Amygdala (tissue), 56 donors: ENCODE results near the gene DHX58.

Experiments
- DNase-seq, 56 donors: peaks; one replicate each; lab custom pipeline; 2025; lab: John Stamatoyannopoulos, UW

DHX58 gene

DNA sequence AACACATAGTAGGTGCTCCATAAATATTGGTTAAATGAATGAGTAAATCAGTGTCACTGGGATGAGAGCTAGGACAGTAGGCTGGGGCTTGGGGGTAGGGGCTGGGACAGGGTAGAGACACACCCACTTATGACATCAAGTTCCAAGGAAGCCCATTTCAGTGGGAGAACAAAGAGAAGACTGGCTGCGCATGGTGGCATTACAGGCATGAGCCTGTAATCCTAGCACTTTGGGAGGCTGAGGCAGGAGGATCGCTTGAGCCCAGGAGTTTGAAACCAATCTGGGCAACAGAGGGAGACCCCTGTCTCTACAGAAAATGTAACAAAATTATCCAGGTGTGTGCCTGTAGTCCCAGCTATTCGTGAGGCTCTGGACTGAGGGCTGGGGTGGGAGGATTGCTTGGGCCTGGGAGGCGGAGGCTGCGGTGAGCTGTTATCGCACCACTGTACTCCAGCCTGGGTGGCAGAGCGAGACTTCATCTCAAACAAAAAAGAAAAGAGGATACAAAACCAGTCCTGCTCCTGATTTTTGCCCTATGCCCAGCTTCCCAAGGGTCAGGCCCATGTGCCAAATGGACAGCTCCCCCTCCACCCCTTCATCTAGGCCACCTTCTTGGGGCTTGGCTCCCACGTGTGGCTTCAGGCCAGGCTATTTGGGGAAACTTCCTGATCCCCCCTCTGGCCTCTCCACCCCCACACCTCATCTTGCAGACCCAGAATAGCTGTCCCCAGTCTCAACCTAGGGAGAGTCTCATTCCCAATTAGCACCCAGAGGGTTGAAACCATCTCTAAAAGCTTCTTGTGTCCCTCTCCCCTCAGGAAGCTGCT lies 21.3 kb downstream of the DHX58 start:
- DNase-seq = no peak

GRCh38 chr17:42088736-42089135 lies 23.8 kb downstream of the DHX58 start:
- no peak for DNase-seq

DNA sequence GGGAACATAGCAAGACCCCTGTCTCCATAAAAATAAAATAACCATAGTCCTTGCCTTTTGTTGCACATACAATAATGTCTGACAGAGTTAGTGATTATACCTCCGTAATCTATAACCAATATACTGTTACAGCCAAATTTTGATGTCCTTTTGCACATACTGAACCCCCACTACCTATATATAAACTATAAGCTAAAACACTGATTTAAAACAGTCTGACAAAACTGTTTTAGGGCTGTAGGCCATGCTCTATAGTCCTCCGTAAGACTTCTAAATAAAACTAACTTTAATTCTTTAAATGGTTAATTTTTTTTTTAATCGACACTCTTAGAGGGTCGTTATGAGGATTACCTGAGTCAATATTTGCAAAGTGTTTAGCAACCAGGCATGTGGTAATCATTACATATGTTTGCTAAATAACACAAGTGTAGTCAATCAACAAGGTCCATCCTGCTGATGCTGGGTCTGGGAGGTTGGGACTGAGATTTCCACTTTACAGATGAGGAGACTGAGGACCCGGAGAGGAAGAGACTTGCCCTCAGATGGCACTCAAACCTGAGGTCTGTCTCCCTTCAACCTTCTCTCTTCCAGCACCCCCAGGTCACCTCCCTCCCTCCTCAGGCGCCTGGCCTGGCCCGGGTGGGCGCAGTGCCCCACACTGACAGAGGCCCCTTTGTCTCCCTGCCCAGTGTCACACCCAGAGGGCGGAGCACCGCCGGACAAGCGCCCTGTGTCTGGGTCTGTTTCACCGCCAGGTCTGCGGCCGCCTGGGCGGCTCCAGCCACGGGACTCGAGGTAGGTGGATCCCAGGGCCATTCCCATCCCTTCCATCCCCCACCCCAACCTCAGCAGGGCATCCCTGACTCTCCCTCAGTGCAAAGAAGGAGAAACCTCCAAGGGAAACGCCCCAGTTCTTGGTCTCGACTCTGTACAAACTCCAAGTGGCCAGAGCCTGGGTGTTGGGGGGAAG lies 24.5 kb downstream of the DHX58 start:
- peak in 31 of 56 donors; percentile 2 to 65 (median 32) for DNase-seq

DNA sequence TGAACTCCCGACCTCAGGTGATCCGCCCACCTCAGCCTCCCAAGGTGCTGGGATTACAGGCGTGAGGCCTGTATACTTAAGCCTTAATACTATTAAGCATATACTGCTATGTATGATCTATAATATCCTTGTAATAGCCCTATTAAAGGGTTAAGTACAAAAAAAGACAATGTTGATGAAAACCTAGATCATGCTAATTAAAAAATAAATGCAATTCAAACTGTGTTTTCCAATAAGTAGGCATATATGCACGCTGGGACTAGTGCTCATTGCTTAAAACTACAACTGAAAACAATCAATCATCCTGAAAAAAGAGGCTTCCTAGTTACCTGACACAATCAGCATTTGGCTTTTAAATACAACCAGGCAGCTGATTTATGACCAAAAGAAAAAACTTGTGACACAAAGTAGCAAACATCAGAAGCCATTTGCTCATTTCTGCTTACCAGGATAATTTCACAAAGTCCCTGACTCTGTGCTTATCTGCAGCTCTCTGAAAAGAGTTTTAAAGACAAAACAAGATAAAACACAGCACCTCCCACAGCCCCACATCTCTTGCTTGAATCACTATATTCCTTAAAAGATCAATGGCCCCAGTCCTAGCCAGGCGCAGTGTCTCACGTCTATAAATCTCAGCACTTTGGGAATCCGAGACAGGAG lies 25.3 kb downstream of the DHX58 start:
- no peak for DNase-seq

GRCh38 chr17:42081516-42082129 lies 30.9 kb downstream of the DHX58 start:
- no peak for DNase-seq

DNA sequence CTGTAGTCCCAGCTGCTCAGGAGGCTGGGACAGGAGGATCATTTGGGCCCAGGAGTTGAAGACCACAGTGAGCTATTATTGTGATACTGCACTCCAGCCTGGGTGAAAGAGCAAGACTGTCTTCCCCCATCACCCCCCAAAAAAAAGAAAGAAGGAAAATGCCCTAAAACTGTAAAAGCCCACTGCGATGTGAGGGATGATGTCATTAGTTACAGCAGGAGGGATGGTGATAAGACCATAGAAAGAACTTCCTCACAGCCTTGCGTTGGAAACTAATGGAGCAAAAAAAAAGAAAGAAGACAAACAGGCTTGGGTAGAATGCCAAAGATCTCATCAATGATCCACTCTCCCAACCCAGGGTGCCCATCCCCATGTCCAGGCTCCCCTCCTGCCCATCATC lies 33.0 kb downstream of the DHX58 start:
- DNase-seq = no peak

DNA sequence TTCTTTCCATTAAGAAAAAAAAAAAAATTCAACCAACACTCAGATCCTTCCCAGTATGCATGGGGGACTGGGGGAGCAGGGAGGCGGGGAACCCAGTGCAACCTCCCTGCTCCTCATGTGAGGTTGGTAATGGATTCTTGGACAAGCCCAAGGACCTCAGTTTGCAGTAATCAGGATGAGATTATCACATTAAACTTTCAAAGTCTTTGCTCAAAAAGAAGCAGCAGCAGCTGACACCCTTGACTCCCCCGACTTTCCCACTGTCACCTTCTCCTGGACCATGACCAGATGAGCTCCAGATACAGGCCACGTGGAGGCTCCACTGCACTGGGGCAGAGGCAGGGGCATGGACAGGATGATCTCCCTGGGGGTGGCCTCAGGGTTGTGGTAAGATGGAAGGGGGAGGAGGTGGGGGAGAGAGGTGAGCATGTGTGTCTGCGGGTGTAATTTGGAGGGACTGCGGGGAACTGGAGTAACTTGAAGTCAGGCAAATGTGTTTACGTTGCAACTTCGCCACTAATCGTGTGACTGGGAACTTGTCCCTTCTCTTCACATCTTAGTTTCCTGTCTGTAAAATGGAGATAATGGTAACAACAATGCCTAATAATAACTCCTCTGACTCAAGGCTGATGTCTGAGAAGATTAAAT lies 34.0 kb downstream of the DHX58 start:
- DNase-seq = no peak

- DNase-seq = no peak
These were observed 34.8 kb downstream of the DHX58 start for GRCh38 chr17:42077755-42078154.

GRCh38 chr17:42076797-42077559 lies 35.5 kb downstream of the DHX58 start:
- DNase-seq = no peak

DNA sequence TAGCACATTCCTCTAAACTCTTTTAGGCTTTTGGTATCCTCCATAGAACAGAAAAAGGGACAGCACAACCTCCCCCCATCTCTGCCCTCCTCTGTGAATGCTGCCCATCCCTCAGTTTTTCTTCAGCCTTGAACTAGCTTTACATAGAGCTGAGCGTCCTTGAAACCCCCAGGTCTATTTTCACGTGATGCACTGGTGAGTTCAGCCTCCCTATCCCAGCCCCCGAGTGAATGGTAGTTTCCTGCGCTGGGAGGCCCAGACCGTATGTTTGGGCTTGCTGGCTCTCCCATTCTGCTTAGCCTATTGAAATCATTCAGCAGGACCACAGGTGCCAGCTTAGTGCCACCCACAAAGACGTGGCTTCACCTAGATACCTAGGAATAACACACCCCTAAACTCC lies 36.7 kb downstream of the DHX58 start:
- no peak for DNase-seq

DNA sequence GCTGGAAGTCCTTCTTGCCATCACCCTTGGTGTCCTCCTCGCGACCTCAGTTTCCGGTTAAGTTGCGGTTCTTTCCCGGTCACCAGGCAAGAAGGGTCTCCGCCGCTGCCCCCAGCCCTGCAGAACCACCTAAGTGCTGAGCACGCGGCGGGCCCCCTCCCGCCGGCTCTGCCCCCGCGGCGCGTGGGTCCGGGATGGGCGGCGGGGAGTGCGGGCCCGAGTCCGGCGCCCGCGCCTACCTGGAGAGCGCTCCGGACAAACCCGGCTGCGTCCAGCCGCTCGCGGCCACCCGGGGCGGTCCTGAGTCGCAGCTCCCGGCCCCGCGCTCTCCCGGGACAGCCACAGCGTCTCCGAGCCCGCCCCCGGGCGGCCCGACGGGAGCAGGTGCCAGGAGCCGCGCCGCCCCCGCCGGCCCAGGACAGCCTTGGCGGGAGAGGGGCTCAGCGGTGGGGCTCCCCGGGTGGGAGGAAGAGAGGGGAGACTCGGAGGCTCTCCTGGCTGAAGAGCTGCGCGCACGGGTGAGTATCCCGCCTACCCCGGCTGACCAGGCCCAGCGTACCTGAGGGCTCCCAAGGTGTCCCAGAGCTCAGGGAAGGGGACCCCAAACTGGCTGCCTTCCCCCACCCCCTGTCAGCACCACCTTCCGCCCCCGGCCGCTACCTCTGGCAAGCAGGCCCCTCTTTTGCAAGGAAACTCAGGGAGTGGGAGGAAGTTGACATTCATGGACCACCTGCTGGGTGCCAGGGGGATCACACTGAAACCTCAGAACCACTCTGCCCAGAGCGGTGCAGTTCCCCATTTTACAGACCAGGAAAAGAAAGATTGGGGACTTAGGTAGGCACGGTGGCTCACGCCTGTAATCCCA lies 40.0 kb downstream of the DHX58 start:
- no peak for DNase-seq

- no peak for DNase-seq
These were observed 40.7 kb downstream of the DHX58 start for GRCh38 chr17:42071810-42072209.

- DNase-seq = no peak
These were observed 43.5 kb downstream of the DHX58 start for GRCh38 chr17:42068979-42069378.

- peak in 40 of 56 donors; percentile 1 to 71 (median 14) for DNase-seq
These were observed 45.0 kb downstream of the DHX58 start for GRCh38 chr17:42067371-42068091.

DNA sequence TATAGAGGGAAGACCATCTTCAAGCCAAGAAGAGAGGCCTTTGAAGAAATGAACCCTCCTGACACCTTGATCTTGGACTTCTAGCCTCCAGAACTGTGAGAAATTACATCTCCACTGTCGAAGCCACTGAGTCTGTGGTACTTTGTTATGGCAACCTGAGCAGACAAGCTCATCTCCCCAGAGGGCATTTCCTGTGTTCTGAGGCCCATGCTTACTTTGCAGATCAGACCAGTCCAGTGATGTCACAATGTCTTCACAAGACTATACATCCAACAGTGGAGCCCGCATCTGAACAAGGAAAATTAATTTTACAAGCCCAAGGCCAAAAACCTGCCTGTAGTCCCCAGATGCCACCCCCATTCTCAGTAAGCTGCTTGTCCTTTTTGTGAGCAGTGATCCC lies 47.3 kb downstream of the DHX58 start:
- no peak for DNase-seq

DNA sequence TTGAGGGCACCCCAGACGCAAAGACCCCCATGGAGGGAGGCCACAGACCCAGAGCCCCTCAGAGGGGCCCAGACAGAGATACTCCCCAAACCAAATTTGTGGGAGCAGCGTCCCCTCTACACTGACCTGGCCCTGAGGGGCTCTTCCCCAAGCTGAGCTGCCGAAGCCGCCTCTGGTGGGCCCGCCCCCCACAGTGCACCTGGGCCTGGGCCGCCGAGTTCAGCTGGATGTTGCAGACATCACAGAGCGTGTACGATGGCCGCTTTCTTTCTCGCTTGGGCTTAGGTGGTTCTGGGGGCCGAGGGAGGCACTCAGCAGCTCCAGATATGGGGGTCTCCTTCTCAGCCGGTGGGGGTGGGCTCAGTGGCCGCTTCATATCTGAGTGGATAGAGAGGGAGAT lies 49.8 kb downstream of the DHX58 start:
- no peak for DNase-seq

GRCh38 chr17:42061646-42062487 lies 50.6 kb downstream of the DHX58 start:
- DNase-seq = no peak
